Testis (tissue), 3 donors: ENCODE results near the gene ZNF814. TPM values are rescaled to one million over a fixed set of nuclear protein-coding genes. Genes with fewer than 3 reads are reported as not detected.
A peak's percentile ranks its signal among the peaks of the same experiment; 100 is the strongest.

Source experiments
- DNase-seq: peaks from one replicate; pipeline ENCODE4 v3.0.0-alpha.2; 2019
- H3K27ac ChIP-seq, 2 donors: fragments of 200-600 bp; sonication (generic); one replicate each; pipeline ENCODE4 v1.5.1; 2019
- H3K27me3 ChIP-seq: fragments of 200-600 bp; sonication (generic); one replicate; pipeline ENCODE4 v1.5.1; 2019
- H3K36me3 ChIP-seq: fragments of 200-600 bp; sonication (generic); one replicate; pipeline ENCODE4 v1.5.1; 2017; ENCODE audit warnings: low read depth; ENCODE audit errors: missing control alignments
- H3K4me1 ChIP-seq: fragments of 200-600 bp; sonication (generic); one replicate; pipeline ENCODE4 v1.5.1; 2019
- H3K4me3 ChIP-seq, 2 donors: fragments of 200-600 bp; sonication (generic); one replicate each; pipeline ENCODE4 v1.5.1; 2017 to 2019
- H3K9me3 ChIP-seq: fragments of 200-600 bp; sonication (generic); one replicate; pipeline ENCODE4 v1.5.1; 2017
- CTCF ChIP-seq, 3 experiments: fragments of 450-650 bp in 2 of 3; fragments of 200-600 bp in 1 of 3; sonication (generic) in 1 of 3; IDR thresholded peaks; one replicate each; pipeline ENCODE4 v1.5.1; 2016 to 2019; ENCODE audit warnings: antibody characterized with exemption in 3 of 3, mild to moderate bottlenecking in 2 of 3, moderate library complexity in 1 of 3
- POLR2A ChIP-seq: fragments of 450-650 bp; IDR thresholded peaks from one replicate; pipeline ENCODE4 v1.6.1; 2017; ENCODE audit warnings: antibody characterized with exemption, mild to moderate bottlenecking, moderate library complexity
- WGBS, 2 donors: methylation state at CpG; one replicate each; pipeline ENCODE4 v1.1.5; 2018; 5-methylcytosine and 5-hydroxymethylcytosine counted together
- intact Hi-C: fragments of 100-400 bp; cut with DNase I; formaldehyde crosslinking; loops from one replicate; pipeline ENCODE4 v1.15.1; 2023; ENCODE audit warnings: low total_unique reads
- polyA plus RNA-seq: library from polyadenylated mRNA; stranded (reverse); fragments of 350-450 nt; fragmentation: Illumina TruSeq; extraction: RNeasy Lipid Tissue Mini Kit (QIAGEN cat#74804); gene quantifications from one replicate; pipeline ENCODE4 v1.2.3, GENCODE V29; 2014; ENCODE audit warnings: low read depth, low replicate concordance; ENCODE audit not compliant: insufficient read depth
- total RNA-seq, 2 donors: library from RNA; depleted of rRNA; stranded (reverse); fragments of >200 nt; gene quantifications; one replicate each; pipeline ENCODE4 v1.2.3, GENCODE V29; 2016

The ZNF814 gene
- total and polyA plus RNA-seq, 3 donors from 2014 or later = 21.8 to 54.8 (median 38.4) TPM

- 77 to 85% methylated on average over 2 of the region's 2 CpGs for WGBS, 2 donors
- no peak overlapping the region for H3K4me3 ChIP-seq
These were observed 81.3 kb downstream of the ZNF814 start for GRCh38 chr19:57807541-57807940.

GRCh38 chr19:57803594-57804325 is 85.1 kb downstream of the ZNF814 start:
- no peak for DNase-seq
- peak overlapping the region in 1 of 2 donors; percentile 21 for H3K27ac ChIP-seq
- peak overlapping the region; percentile 40 to 54 for H3K4me3 ChIP-seq
- intact Hi-C loops = no loop called here
- no peak for TF ChIP-seq CTCF (IDR thresholded peaks at IDR 0.05)
- no peaks in the 10 kb centered on the region for H3K4me1 ChIP-seq
- 2 to 4% methylated on average over 19 of the region's 19 CpGs for WGBS, 2 donors
- no peaks in the 10 kb centered on the region for H3K9me3 ChIP-seq
- H3K36me3 ChIP-seq = no peaks in the 10 kb centered on the region
- no peaks in the 10 kb centered on the region for H3K27me3 ChIP-seq

More at GRCh38 chr19:57807541-57807940, 81.3 kb downstream of the ZNF814 start:
- Histone ChIP-seq H3K27ac (no peak overlapping the region), H3K36me3 (no peaks in the 10 kb centered on the region), H3K4me1 (no peaks in the 10 kb centered on the region), H3K27me3 (no peaks in the 10 kb centered on the region), H3K9me3 (no peaks in the 10 kb centered on the region)
- intact Hi-C loops = no loop called here
- DNase-seq = no peak
- TF ChIP-seq CTCF (IDR thresholded peaks at IDR 0.05) (no peak), POLR2A (no peak)

- no peaks in the 10 kb centered on the region for H3K4me1 ChIP-seq
- H3K9me3 ChIP-seq = no peaks in the 10 kb centered on the region
- H3K4me3 ChIP-seq = peak overlapping the region; percentile 40 to 54
- TF ChIP-seq CTCF (IDR thresholded peaks at IDR 0.05) = no peak
- TF ChIP-seq POLR2A = no peak
- H3K36me3 ChIP-seq = no peaks in the 10 kb centered on the region
- DNase-seq = no peak
- WGBS, 2 donors = 6 to 9% methylated on average over 6 of the region's 6 CpGs
- intact Hi-C loops = no loop called here
- peak overlapping the region in 1 of 2 donors; percentile 21 for H3K27ac ChIP-seq
- H3K27me3 ChIP-seq = no peaks in the 10 kb centered on the region
These were observed 85.6 kb downstream of the ZNF814 start for GRCh38 chr19:57803265-57803593.

GRCh38 chr19:57802269-57802668 is 86.6 kb downstream of the ZNF814 start:
- TF ChIP-seq CTCF (IDR thresholded peaks at IDR 0.05) (no peak), POLR2A (no peak)
- no peak for DNase-seq
- Histone ChIP-seq H3K4me1 (no peaks in the 10 kb centered on the region), H3K9me3 (no peaks in the 10 kb centered on the region), H3K4me3 (no peak overlapping the region), H3K27me3 (no peaks in the 10 kb centered on the region), H3K27ac (no peak overlapping the region), H3K36me3 (no peaks in the 10 kb centered on the region)
- intact Hi-C loops = no loop called here
- 88 to 89% methylated on average over 4 of the region's 4 CpGs for WGBS, 2 donors

GRCh38 chr19:57800696-57801095 is 88.1 kb downstream of the ZNF814 start:
- TF ChIP-seq CTCF (IDR thresholded peaks at IDR 0.05) (no peak), POLR2A (no peak)
- H3K27me3 ChIP-seq = no peaks in the 10 kb centered on the region
- no peaks in the 10 kb centered on the region for H3K9me3 ChIP-seq
- H3K4me1 ChIP-seq = no peaks in the 10 kb centered on the region
- no peak overlapping the region for H3K4me3 ChIP-seq
- no peaks in the 10 kb centered on the region for H3K36me3 ChIP-seq
- intact Hi-C loops = no loop called here
- no peak overlapping the region for H3K27ac ChIP-seq
- WGBS, 2 donors = 80 to 81% methylated on average over 5 of the region's 5 CpGs
- no peak for DNase-seq
